GM21360 (cell line): Measurements from ENCODE around the gene DPYD.

Experiments
- ATAC-seq: cut with Tn5 transposase; IDR thresholded peaks from one replicate; pipeline ENCODE4 v1.9.1; 2021; ENCODE audit warnings: mild to moderate bottlenecking, moderate library complexity; ENCODE audit not compliant: unreplicated experiment

Gene DPYD

DNA sequence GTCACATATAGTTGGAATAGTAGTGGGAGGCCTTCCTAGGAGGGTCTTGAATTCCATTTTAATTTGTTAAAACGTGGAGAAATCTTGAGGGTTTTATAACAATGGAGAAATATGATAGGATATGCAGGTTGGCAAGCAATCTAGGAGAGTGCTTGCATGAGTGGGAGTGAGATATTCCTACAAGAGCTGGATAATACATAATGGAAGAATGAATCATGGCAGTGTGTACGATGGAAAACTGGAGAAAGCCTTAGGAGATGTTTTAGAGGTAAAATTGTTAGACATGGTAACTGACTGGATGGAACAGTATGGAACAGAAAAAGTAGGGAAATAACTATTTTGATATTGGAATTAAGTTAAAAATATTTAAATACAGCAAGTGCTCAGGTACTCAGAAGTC, 846.9 kb downstream of the DPYD start:
- ATAC-seq: no peak

- no peak for ATAC-seq
These were observed 847.7 kb downstream of the DPYD start for GRCh38 chr1:97073169-97073568.

GRCh38 chr1:97071173-97071572, 849.7 kb downstream of the DPYD start:
- ATAC-seq: no peak

GRCh38 chr1:97070376-97070775, 850.5 kb downstream of the DPYD start:
- no peak for ATAC-seq

DNA sequence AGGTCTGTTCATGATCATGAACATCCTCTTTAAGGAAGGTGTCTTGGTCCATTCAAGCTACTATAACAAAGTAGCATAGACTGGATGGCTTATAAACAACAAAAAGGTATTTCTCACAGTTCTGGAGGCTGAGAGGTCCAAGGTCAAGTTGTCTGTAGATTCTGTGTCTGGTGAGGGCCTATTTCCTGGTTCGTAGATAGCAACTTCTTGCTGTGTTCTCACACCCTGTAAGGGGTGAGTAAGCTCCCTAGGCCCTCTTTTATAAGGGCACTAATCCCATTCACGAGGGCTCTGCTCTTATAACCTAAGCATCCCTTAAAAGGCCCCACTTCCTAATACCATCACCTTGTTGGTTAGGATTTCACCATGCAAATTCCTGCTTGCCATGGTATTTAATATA, 851.5 kb downstream of the DPYD start:
- no peak for ATAC-seq

- ATAC-seq: no peak
These were observed 854.0 kb downstream of the DPYD start for GRCh38 chr1:97066860-97067259.

DNA sequence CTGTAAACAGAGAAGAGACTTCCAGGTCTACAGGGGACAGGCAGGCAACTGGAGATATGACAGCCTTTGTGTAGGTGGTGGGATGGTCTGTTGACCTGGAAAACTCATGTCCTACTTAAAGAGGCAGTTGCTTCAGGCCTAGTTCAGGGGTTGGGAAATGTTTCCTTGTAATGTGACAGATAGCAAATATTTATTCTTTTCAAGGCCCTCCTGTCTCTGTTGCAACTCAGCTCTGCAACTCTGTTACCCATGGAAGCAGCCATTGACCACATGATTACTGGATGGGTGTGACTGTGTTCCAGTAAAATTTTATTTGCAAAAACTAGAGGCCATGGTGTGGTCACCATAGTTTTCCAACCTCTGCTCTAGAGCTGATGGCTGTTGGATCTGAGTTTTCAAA, 857.3 kb downstream of the DPYD start:
- no peak for ATAC-seq

DNA sequence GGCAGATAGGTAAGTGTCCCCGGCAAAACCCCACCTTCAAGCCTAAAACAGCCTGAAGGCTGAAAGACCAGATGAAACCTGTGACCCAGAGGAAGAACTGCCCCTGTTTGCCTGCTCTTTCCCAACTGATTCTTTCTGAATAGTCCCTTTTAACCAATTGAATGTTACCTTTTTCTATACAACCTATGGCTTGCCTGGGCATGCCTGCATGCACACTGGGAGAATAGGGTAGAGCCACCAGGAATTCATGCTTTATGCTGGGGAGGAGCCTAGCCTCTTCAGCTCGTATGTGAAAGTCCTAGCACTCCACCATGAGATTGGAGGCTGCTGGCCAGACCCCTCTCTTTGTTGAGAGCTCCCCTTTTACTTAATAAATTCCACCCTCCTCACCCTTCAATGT, 859.2 kb downstream of the DPYD start:
- no peak for ATAC-seq

DNA sequence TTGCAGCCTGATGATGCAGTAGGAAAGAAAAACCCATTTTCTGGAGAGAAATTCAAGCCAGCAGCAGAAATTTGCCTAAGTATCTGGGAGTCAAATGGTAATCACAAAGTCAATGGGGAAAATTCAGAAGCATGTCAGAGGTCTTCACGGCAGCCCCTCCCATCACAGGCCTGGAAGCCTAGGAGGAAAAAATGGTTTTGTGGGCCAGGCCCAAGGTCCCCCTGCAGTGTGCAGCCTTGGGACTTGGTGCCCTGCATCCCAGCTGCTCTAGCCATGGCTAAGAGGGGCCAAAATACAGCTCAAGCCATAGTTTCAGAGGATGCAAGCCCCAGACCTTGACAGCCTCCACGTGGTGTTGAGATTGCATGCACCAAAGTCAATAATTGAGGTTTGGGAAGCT, 864.4 kb downstream of the DPYD start:
- ATAC-seq: no peak

- ATAC-seq: no peak
These were observed 867.6 kb downstream of the DPYD start for GRCh38 chr1:97053268-97053667.

DNA sequence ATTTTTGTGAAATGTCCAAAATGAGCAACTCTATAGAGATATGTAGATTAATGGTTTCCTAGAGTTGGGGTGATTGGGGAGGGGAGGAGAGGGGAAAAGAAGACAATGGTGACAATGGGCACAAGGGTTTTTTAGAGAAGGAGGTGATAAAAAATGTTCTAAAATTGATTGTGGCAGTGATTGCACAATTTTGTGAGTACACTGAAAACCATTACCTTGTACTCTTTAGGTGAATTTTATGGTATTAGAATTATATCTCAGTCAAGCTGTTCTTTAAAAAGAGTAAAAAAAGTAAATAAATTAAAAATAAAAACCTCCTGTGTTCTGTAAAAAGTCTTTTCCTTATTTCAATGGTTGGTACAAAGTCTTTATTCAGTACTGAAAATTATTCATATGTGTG, 869.0 kb downstream of the DPYD start:
- ATAC-seq: no peak

DNA sequence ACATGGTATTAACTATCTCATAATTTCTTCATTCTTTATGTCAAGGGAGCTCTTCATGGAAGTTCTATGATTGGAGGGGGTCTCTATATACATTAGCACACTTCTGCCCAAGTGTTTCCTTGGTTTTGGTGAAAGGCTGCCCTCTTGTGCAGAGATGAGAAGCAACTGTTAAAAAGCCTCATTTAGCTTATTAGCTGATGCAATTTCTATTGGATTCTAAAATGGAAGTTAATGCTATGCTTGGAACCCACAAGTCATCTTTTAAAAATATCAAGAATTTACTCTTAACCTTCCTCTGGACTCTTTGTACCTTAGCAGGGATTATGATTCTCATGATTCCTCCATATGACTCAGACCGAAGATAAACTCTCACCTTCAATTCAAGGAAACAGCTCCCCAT, 870.3 kb downstream of the DPYD start:
- no peak for ATAC-seq

GRCh38 chr1:97047421-97047793, 873.4 kb downstream of the DPYD start:
- ATAC-seq: no peak

GRCh38 chr1:97046765-97047420, 873.9 kb downstream of the DPYD start:
- no peak for ATAC-seq

GRCh38 chr1:97044159-97044760, 876.6 kb downstream of the DPYD start:
- no peak for ATAC-seq

DNA sequence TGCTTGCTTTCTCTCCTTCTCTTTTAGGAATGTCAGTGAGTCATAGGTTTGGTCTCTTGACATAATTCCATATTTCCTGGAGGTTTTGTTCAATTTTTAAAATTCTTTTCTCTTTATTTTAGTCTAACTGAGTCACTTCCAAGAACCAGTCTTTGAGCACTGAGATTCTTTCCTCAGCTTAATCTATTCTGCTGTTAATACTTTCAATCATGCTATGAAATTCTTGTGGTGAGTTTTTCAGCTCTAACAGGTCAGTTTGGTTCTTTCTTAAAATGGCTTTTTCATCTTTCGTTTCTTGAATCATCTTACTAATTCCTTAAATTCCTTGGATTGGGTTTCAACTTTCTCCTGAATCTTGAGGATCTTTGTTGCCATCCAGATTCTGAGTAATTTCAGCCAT, 878.3 kb downstream of the DPYD start:
- ATAC-seq: no peak

DNA sequence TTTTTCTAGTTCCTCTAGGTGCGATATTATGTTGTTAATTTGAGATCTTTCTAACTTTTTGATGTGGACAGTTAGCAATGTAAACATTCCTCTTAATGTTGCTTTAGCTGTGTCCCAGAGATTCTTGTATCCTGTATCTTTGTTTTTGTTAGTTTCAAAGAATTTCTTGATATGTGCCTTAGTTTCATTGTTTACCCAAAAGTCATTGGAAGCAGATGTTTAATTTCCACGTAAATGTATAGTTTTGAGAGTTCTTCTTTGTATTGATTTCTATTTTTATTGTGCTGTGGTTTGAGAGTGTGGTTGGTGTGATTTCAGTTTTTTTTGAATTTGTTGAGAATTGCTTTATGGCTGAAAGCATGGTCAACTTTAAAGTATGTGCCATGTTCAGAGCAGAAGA, 879.8 kb downstream of the DPYD start:
- ATAC-seq: no peak

GRCh38 chr1:97038410-97038809, 882.4 kb downstream of the DPYD start:
- no peak for ATAC-seq

DNA sequence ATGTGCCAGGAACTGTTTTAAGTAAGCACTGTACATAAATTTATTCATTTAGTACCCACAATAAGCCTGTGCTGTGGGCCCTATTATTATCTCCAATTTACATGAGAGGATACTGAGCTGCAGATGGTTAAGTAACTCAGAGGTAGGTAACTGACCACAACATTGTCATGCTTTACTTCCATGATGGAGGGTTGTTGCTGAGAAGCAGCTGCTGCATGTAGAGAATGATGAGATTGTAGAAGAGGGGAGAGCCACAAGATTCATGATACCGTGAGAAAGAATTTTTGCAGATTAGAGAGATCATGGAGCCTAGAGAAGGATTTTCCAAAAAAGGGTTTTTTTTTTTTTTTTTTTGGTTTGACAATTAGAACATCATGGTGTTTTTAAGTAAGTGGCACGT, 886.2 kb downstream of the DPYD start:
- ATAC-seq: no peak

- no peak for ATAC-seq
These were observed 886.9 kb downstream of the DPYD start for GRCh38 chr1:97033949-97034348.
